Forelimb muscle (tissue), 1 donor: ENCODE data around the gene MGP. TPM values are rescaled to one million over a fixed set of nuclear protein-coding genes. Genes with fewer than 3 reads are reported as not detected.

Source experiments
- DNase-seq: peaks from one replicate; pipeline ENCODE4 v3.0.0-alpha.2; 2013; ENCODE audit warnings: low read depth
- polyA plus RNA-seq: library from polyadenylated mRNA; unstranded; fragments of 120-200 nt; gene quantifications from one replicate; pipeline ENCODE4 v1.2.1, GENCODE V29; 2013; ENCODE audit not compliant: insufficient read length

Gene MGP
- 193 TPM for polyA plus RNA-seq

DNA sequence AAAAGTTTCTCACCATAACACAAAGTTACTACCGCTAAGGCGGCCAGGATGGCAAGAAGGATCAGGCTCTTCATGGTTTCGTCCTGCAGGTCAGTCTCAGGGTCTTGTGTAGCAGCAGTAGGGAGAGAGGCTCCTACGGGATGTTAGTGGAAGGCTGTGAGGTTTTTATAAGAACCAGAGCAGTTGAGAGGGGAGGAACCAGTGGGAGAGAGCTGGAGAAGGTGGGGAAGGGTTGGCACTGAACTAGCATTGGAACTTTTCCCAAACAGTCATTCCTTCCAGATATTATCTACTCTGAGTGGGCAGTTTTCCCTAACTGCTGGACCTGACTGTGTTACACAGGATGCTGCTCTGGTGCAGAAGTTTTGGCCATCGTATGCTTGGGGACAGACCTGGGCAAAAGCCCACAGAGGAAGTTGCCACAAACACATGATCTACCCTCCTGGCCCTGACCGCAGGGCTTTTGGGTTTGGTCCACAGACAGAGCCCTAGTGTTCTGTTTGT is at the start of gene MGP:
Gene MGP (minus strand): TSS at position 137 of the 504 bp plus-strand sequence. CDS start 63 bp downstream, at position 74.
- peak; percentile 80 for DNase-seq

DNA sequence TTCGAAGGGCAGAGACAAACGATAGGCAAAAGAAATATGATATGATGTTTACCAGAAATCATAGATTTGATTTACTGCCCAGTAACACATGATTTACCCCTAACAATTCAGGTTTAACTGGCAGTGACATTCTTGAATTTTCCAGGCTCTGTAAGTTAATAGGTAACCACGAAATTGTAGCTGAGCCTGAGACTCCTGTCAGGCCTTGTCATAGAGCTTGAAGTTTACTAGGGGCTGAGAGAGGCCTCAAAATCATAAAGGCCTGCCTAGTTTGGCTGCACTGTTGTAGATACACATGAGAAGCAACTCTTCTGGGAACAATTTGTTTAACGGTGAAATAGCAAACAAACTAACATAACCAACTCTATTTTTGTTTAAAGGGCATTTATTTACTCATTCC is 49.4 kb upstream of the MGP start:
- no peak for DNase-seq

DNA sequence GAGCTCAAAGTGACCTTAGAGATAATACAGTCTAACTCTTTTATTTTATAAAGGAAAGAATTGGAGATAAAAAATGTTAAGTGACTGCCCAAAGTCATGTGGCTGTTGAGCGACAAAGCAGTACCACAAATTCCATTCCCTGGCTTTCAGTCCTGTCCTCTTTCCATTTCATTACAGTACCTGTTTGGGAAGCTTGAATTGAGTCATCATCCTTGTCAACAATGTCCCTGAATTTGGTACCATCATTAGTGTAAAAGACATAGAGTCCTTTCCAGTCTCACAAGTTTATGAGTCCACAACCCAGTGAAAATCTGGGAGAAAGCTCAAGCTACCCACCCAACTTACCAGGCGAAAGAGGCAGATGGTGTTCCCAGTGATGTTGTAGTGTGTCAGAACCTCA is 48.9 kb upstream of the MGP start:
- DNase-seq = no peak

DNA sequence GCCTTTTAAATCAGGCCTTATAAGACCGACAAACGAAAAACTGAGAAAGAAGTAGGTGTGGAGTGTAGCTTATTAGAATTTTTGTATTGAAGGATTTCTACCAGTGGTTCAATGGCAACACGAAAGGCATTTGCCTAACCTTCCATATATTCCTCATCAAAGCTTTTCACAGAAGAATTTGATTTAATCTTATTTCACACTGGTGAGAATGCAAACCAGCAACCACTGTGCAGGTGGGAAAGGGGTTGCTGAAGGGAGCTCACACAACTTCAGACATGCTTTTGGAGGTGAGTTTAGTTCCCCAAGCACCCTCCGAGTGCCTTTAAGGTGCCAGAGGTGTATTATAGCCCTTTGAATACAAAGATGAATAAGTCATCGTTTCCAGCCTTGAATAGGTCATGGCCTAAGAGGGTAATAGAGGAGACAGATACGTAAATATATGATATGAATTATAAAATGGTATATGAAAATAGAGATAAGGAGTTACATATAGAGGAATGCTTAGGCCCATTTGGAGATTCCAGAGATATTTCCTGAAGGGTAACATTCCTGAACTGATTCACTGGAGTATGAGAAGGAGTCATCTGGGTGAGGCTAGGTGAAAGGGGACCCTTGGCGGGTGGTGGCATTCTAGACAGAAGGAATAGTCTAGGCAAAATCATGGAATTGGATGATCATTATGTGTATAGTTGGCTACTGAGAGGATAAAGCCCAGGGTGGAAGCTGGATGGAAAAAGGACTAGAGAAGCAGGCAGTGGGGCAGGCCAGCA is 46.3 kb upstream of the MGP start:
- DNase-seq = no peak

- DNase-seq = no peak
These were observed 45.7 kb upstream of the MGP start for GRCh38 chr12:14931359-14931758.

DNA sequence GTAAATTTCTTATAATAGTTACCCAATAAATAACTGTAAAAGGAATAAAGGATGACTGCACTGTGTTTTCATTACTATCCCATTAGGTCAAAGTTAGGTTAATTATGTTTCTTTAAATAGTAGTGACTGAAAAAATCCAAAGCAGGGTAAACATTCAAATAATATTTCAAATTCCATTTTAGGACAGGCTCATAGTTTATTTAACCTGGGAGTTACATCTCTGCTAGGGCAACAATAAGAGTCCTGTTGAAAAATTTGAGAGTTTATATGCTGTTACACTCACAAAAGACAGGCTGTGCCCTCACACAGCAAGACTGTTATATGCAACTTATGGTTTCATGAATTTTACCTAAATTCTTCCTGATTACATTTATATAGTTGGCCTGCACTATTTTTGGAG is 44.6 kb upstream of the MGP start:
- DNase-seq = no peak

DNA sequence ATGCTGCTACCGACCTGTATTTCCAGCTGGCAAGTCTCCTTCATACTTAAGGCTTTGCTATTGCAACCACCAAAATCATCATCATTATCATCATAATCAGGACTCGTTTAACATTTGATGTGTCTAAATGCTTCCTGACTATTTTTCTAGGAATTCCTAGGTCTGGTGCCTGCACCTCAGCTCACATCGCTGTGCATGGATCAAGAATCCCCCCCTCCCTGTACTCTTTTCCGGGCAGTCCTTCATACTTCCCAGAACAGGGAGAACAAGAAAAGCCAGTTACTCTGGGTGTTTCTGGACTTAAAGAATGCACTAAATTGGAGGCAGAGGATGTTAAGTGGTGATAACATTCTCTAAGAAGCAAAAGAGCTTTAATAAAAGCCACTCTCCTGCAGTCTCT is 43.3 kb upstream of the MGP start:
- peak; percentile 22 for DNase-seq

DNA sequence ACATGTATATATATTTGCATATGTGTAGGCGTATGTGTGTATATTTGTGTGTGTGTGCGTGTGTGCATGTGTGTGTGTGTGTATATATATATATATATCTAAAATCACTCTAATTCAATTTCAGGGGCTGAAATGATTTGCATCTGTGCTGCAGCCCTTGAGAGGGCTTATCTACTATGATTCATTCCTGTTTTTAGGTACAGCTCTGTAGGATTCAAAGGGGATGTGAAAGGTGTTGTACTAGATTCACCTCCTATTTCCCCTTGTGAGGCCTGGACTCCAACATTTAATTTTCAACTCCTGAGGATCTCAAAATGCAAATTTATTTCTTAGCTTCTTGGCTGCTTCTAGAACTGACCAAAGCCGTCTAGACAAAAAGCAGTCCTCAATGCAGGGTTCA is 41.6 kb upstream of the MGP start:
- DNase-seq = no peak

- no peak for DNase-seq
These were observed 38.9 kb upstream of the MGP start for GRCh38 chr12:14924541-14924940.

GRCh38 chr12:14923944-14924343 is 38.3 kb upstream of the MGP start:
- no peak for DNase-seq

DNA sequence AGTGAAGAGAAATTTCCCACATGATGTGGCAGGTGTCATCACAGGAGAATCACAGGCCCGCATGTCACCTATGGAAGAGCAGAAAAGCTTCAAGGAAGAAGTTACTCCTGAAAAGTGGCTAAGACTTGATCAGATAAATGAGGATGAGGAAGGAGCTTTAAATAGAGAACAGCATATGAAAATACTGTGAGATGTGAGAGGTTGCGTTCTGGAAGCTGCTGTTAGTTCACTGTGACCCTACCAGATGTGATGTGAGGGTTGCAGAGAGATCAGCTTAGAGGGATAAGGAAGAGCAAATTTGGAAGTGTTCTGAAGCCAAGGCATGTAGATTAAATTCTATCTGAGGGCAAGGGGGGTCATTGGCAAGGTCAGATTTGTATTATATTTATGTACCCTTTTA is 35.6 kb upstream of the MGP start:
- DNase-seq = no peak

- no peak for DNase-seq
These were observed 34.9 kb upstream of the MGP start for GRCh38 chr12:14920475-14921126.

- no peak for DNase-seq
These were observed 33.8 kb upstream of the MGP start for GRCh38 chr12:14919455-14919854.

DNA sequence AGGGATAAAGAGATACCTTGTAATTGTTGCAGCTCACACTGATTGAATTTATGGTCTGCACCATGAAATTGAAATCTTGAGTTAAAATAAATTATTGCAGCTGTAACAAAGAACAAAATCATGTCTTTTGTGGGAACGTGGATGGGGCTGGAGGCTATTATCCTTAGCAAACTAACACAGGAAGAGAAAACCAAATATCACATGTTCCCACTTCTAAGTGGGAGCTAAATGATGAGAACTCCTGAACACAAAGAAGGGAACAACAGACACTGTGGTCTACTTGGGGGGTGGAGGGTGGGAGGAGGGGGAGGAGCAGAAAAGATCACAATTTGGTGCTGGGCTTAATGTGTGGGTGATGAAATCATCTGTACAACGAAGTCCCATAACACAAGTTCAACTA is 30.1 kb upstream of the MGP start:
- DNase-seq = no peak

- DNase-seq = no peak
These were observed 27.7 kb upstream of the MGP start for GRCh38 chr12:14913381-14913781.

DNA sequence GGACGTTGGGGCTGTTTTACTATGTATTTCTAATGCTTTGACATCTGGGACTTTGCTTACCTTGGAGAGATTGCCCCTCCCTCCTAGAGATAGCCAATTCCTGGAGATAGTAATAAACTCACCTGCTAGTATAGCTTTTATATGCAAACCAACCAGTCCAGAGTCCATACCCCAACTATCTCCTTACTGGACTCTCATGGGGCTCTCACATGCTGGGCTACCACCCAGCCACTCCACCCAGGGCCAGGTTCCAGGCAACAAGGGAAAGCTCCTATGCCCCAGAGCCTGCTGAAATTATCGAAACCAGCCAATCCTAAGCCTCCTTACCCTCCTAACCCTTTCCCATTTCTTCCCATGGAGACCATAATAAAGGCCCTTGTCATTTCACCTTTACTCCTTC is 25.5 kb upstream of the MGP start:
- no peak for DNase-seq

DNA sequence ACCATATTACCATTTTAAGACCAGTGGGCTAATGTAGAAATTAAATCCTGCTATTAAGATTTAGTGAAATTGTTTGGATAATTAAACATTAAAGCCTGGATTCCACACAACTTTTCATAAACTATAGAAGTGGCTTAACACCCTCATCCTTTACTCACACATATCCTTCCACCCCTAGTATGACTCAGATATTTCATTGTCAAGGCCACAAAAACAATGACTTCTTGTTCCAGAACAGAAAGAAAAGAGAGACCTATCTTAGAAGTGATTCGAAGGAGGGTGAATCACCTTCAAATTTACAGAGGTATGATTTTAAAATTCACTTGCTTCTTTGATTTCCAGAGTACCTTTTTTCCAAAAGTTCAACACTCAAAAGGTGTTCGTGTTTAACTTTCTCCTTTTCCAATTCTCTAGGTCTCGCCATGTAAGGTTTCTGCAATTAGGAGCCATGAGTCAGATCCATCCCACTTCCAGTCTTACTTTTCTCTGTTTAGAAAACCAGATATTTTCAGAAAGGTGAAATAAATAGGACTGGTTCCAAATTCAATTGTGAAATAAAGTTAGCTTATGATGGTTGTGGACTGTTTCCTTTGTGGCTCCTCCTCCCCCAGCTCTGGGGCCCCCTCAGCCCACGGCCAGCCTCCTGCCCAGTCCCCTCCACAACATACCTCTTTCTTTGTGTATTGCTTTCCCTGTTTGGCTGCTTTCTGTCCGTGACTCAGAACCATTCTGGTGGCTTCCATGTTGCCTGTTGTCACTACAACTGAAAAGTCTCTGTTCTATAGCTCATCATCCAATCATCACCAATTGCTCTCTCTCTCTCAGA is 24.6 kb upstream of the MGP start:
- no peak for DNase-seq

DNA sequence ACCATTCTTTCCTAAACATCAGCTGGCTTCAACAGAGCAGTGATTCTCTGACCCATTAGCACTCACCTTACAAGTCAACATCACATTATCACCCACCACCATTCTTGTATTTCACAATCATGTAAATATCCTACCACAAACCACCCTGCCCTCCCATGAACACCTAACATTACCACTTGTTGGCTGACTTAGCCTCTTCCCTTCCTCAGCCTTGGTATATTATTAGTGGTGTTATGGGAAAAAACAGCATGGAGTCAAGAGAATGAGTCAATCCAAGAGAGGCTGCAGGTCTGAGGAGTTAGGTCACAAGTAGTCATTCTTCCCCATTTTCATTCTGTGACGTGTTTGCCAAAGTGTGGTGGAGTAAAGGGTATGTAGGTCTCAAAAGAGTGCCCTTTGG is 22.3 kb upstream of the MGP start:
- DNase-seq = no peak

DNA sequence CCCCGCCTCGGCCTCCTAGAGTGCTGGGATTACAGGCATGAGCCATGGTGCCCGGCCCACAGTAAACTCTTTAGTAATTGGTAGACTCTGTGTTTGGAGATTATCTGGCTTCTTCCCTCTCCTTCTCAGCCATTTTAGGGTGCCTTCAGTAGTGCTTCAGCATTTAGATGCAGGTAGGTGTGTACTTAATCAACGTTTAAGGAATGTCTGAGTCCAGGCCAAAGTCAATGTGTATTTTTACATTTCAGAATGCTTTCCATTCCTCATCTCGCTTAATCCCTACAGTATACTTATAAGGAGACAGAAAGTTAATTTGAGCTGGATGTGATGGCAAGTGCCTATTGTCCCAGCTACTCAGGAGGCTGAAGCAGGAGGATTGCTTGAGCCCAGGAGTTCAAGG is 20.5 kb upstream of the MGP start:
- DNase-seq = no peak

GRCh38 chr12:14905269-14906004 is 19.8 kb upstream of the MGP start:
- DNase-seq = no peak

DNA sequence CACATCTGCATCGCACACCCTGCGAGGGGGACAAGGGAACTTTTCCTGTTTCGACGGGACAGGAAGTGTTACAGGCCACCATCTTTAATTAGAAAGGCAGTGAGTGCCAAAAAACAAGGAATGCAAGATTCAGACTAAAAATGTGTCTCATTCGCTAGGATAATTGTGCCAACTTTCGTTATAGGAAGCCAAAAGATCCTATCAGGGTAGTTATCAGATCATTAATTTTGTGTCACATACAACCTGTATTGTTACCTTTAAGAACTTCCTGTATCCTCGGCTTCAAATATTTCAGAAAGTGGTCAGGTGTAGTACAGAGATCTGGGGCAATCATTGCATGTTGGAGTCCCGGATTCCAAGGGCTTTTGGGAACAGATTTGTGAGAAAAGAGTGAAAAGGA is 19.2 kb upstream of the MGP start:
- DNase-seq = no peak
